HepG2 (cell line): Measurements from ENCODE around the gene BCAP29. TPM values are rescaled to one million over a fixed set of nuclear protein-coding genes. Genes with fewer than 3 reads are reported as not detected.

ENCODE experiments used
- ATAC-seq: fragments of 200-7000 bp; cut with Tn5 transposase; 3 replicates; pipeline ENCODE4 v1.9.1; 2020; ENCODE audit warnings: mild to moderate bottlenecking, moderate library complexity
- BruUV-seq: library from RNA; stranded (reverse); fragments of 400-500 nt; replicated peaks from 2 replicates; lab custom pipeline; 2021; lab: Mats Ljungman, UMichigan
- CTCF ChIA-PET: fragments of 300-600 bp; formaldehyde crosslinking; extraction: SDS; loops from one replicate; lab custom pipeline; 2021; ENCODE audit warnings: low total read pairs, inconsistent platforms, low intra/inter-chr PET ratio; lab: Yijun Ruan, JAX
- POLR2A ChIA-PET: fragments of 350-600 bp; sonication (Branson Sonifier 250); formaldehyde crosslinking; loops from one replicate; lab custom pipeline; 2020; ENCODE audit warnings: antibody characterized with exemption, inconsistent platforms; lab: Yijun Ruan, JAX
- DNase-seq: peaks from one replicate; pipeline ENCODE4 v3.0.0-alpha.2; 2015; ENCODE audit warnings: low spot score
- FAIRE-seq: peaks from 3 replicates; lab custom pipeline; 2011; peaks lifted over from hg19 to GRCh38; lab: Jason Lieb, UNC
- H2AFZ ChIP-seq: one replicate; pipeline ENCODE4 v1.6.1; 2011; ENCODE audit warnings: low read length, inconsistent platforms
- H3K27ac ChIP-seq: fragments of 300-600 bp; 3 replicates; pipeline ENCODE4 v1.8.0; 2011; ENCODE audit warnings: mixed run types, mild to moderate bottlenecking, mixed read lengths, low read length, inconsistent platforms; ENCODE audit not compliant: insufficient read depth; ENCODE audit errors: extremely low read length
- H3K27me3 ChIP-seq, 2 experiments: fragments of 200-600 bp in 1 of 2; 2 replicates in 1 of 2; 3 replicates in 1 of 2; pipeline versions ENCODE4 v1.6.0 to v1.8.0; 2011; ENCODE audit warnings: low read length in 2 of 2, mild to moderate bottlenecking in 2 of 2, moderate library complexity in 2 of 2, inconsistent platforms in 1 of 2; ENCODE audit not compliant: insufficient read depth in 2 of 2, control insufficient read depth in 1 of 2
- H3K36me3 ChIP-seq, 2 experiments: fragments of 200-600 bp in 1 of 2; replicated peaks in 1 of 2; 2 replicates in 1 of 2; 3 replicates in 1 of 2; pipeline versions ENCODE4 v1.5.1 to v1.8.0; 2011; ENCODE audit warnings: low read length in 2 of 2, inconsistent platforms in 1 of 2; ENCODE audit not compliant: insufficient read depth in 2 of 2, control insufficient read depth in 1 of 2
- H3K4me1 ChIP-seq: 2 replicates; pipeline ENCODE4 v1.5.1; 2012; ENCODE audit warnings: low read length, inconsistent platforms; ENCODE audit not compliant: insufficient read depth
- H3K4me2 ChIP-seq: 2 replicates; pipeline ENCODE4 v1.6.0; 2011; ENCODE audit warnings: low read depth, low read length, inconsistent platforms
- H3K4me3 ChIP-seq, 3 experiments: fragments of 200-600 bp in 1 of 3; sonication (generic), shearing (Covaris generic) in 1 of 3; replicated peaks in 1 of 3; 2 replicates each; pipeline ENCODE4 v1.5.1; 2011 to 2016; ENCODE audit warnings: low read length in 3 of 3, inconsistent platforms in 2 of 3, low read depth in 2 of 3, mild to moderate bottlenecking in 2 of 3, control low read depth in 1 of 3, mixed read lengths in 1 of 3; ENCODE audit not compliant: insufficient read depth in 1 of 3
- H3K79me2 ChIP-seq: one replicate; pipeline ENCODE4 v1.6.1; 2011; ENCODE audit warnings: low read length, inconsistent platforms; ENCODE audit not compliant: insufficient read depth
- H3K9ac ChIP-seq: 2 replicates; pipeline ENCODE4 v1.6.0; 2011; ENCODE audit warnings: mild to moderate bottlenecking, low read depth, low read length, inconsistent platforms; ENCODE audit not compliant: insufficient read depth
- H3K9me3 ChIP-seq: 2 replicates; pipeline ENCODE4 v1.5.1; 2012; ENCODE audit warnings: mild to moderate bottlenecking, low read length
- H4K20me1 ChIP-seq: 2 replicates; pipeline ENCODE4 v1.6.0; 2011; ENCODE audit warnings: inconsistent platforms, mild to moderate bottlenecking, low read length, moderate library complexity; ENCODE audit not compliant: insufficient read depth
- ELF1 ChIP-seq: sonication (generic); formaldehyde crosslinking; IDR thresholded peaks from 2 replicates; pipeline ENCODE4 v1.4.0; 2020; ENCODE audit warnings: missing genetic modification reagents
- FIP1L1 ChIP-seq: fragments of 200-400 bp; formaldehyde crosslinking; IDR thresholded peaks from 2 replicates; pipeline ENCODE4 v1.6.1; 2018; ENCODE audit warnings: low read depth, mild to moderate bottlenecking, low read length, moderate library complexity, borderline replicate concordance; ENCODE audit not compliant: insufficient read depth
- FOXC1 ChIP-seq: sonication (generic); formaldehyde crosslinking; IDR thresholded peaks from 2 replicates; pipeline ENCODE4 v1.8.0; 2022; ENCODE audit warnings: mild to moderate bottlenecking, missing genetic modification reagents, borderline replicate concordance
- HHEX ChIP-seq: IDR thresholded peaks from 2 replicates; pipeline ENCODE4 v1.6.1; 2016; ENCODE audit warnings: control low read depth
- NFKBIZ ChIP-seq: IDR thresholded peaks from 2 replicates; pipeline ENCODE4 v1.6.1; 2018; ENCODE audit warnings: missing genetic modification reagents, missing compliant biosample characterization
- PTBP1 ChIP-seq: fragments of 200-400 bp; formaldehyde crosslinking; IDR thresholded peaks from 2 replicates; pipeline ENCODE4 v1.6.1; 2018; ENCODE audit warnings: low read length, low read depth; ENCODE audit not compliant: poor library complexity, severe bottlenecking
- RFXAP ChIP-seq: sonication (generic); formaldehyde crosslinking; IDR thresholded peaks from 2 replicates; pipeline ENCODE4 v1.4.0; 2020; ENCODE audit warnings: missing genetic modification reagents, borderline replicate concordance
- SRSF1 ChIP-seq: fragments of 200-400 bp; formaldehyde crosslinking; optimal IDR thresholded peaks from 2 replicates; pipeline ENCODE3; 2017; ENCODE audit warnings: mild to moderate bottlenecking, low read depth, low read length, moderate library complexity
- XBP1 ChIP-seq: sonication (generic); formaldehyde crosslinking; IDR thresholded peaks from 2 replicates; pipeline ENCODE4 v1.5.0; 2020; ENCODE audit warnings: missing genetic modification reagents
- ZNF24 ChIP-seq: fragments of 450-650 bp; IDR thresholded peaks from 2 replicates; pipeline ENCODE4 v1.6.1; 2017; ENCODE audit warnings: antibody characterized with exemption, mild to moderate bottlenecking
- ZNF550 ChIP-seq: sonication (generic); formaldehyde crosslinking; IDR thresholded peaks from 2 replicates; pipeline ENCODE4 v1.4.0; 2020; ENCODE audit warnings: mild to moderate bottlenecking, missing genetic modification reagents, borderline replicate concordance
- ZNF660 ChIP-seq: sonication (generic); formaldehyde crosslinking; IDR thresholded peaks from 2 replicates; pipeline ENCODE4 v1.5.1; 2020; ENCODE audit warnings: mild to moderate bottlenecking, low read depth, missing genetic modification reagents, borderline replicate concordance
- WGBS: methylation state at CpG from one replicate; pipeline ENCODE4 v1.1.6; 2017; ENCODE audit warnings: low lambda C conversion rate; 5-methylcytosine and 5-hydroxymethylcytosine counted together
- in situ Hi-C: cut with HindIII; loops from 2 replicates; pipeline ENCODE4 v1.10.0; 2017; ENCODE audit warnings: low pct_unique_long_range_greater_than_20kb; ENCODE audit not compliant: extremely low pct_ligation_motif_present
- intact Hi-C: fragments of 100-400 bp; cut with micrococcal nuclease; formaldehyde crosslinking; loops from one replicate; pipeline ENCODE4 v1.10.0; 2022; ENCODE audit not compliant: unreplicated experiment
- polyA plus RNA-seq, 8 experiments: library from polyadenylated mRNA; depleted of rRNA in 3 of 8; stranded (reverse) in 7 of 8; unstranded in 1 of 8; fragments of >200 nt; fragmentation: Illumina TruSeq in 4 of 8; extraction: Trizol in 4 of 8; gene quantifications; 2 replicates each; pipeline versions ENCODE4 v1.2.1 to v1.2.3, GENCODE V29; 2011 to 2016; ENCODE audit warnings: low read depth in 4 of 8, missing spikeins in 1 of 8, mixed read lengths in 1 of 8; ENCODE audit not compliant: insufficient read depth in 1 of 8
- total RNA-seq, 5 experiments: library from RNA; depleted of rRNA; stranded (reverse); fragments of >200 nt; fragmentation: Illumina TruSeq; extraction: Trizol; gene quantifications; 2 replicates each; pipeline ENCODE4 v1.2.3, GENCODE V29; 2016; ENCODE audit warnings: low read depth in 1 of 5
- TF ChIP-seq, protein P1 (sequence below), 2 experiments: IDR thresholded peaks; 2 replicates each; pipeline ENCODE4 v1.6.1; 2011 to 2012; ENCODE audit warnings: low read length in 2 of 2, borderline replicate concordance in 1 of 2, low read depth in 1 of 2, mild to moderate bottlenecking in 1 of 2, moderate library complexity in 1 of 2
- TF ChIP-seq, protein P2 (sequence below): sonication (generic); formaldehyde crosslinking; IDR thresholded peaks from 2 replicates; pipeline ENCODE4 v1.4.0; 2020; ENCODE audit warnings: missing genetic modification reagents

Gene BCAP29
- total and polyA plus RNA-seq, 2 of the 13 experiments (the other 11 are each of a cell fraction or from before 2014, with no cell fraction given): 15.3 to 35.6 TPM

- H3K27ac ChIP-seq: no peak overlapping the region
- H3K27me3 ChIP-seq: no peaks in the 10 kb centered on the region
- H3K9ac ChIP-seq: no peak overlapping the region
- no peak overlapping the region for H3K4me2 ChIP-seq
- H3K9me3 ChIP-seq: no peaks in the 10 kb centered on the region
- WGBS: 99% methylated on average over 2 of the region's 2 CpGs
- intact Hi-C loops (no loop called here), in situ Hi-C loops (no loop called here)
- BruUV-seq: no TSS peak
- CTCF ChIA-PET: no interaction called here
- no peak overlapping the region for H3K4me3 ChIP-seq
- FAIRE-seq (no peak), DNase-seq (no peak), ATAC-seq (no peak)
- H2AFZ ChIP-seq: no peak overlapping the region
- POLR2A ChIA-PET: no interaction called here
- TF ChIP-seq HHEX (no peak), SRSF1 (no peak), FIP1L1 (no peak), ELF1 (CRISPR knock-in tag) (no peak)
- peaks cover 11% of the 10 kb centered on the region; the same call in 1 of the 2 replicates for H3K4me1 ChIP-seq
- no peaks in the 10 kb centered on the region; a peak in 2 of 5 replicates for H3K36me3 ChIP-seq
- no peaks in the 10 kb centered on the region for H3K79me2 ChIP-seq
- no peaks in the 10 kb centered on the region for H4K20me1 ChIP-seq
Measured at GRCh38 chr7:107600816-107601215, 20.8 kb downstream of the BCAP29 start.

DNA sequence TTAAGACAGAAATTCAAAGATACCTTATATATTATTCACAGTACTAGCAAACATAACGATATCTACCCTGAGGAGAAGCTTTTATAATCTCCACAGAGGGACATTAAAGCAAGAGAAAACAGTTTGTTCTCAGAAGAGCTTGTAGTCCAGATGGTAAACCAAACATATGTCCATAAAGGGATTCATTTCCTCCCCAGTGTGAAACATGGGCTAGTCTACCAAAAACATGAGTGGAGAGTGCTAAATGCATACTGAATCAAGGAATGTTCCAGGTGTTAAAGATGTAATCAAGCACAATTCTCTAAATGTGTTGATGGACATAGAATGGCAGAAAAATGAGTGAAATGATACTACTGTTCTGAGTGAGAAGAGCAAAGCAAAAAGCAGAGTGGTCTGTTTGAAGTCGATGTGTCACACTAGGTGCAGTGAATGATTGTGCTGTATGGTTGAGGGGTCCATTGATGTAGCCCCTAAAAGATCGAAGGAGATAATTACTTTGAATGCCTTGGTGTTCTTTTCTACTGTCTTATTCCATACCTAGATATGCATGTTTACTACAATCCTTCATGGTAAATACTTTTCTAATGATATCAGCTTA is 25.3 kb downstream of the BCAP29 start:
- Histone ChIP-seq H3K4me2 (no peak overlapping the region), H3K4me3 (no peak overlapping the region), H3K36me3 (no peaks in the 10 kb centered on the region; a peak in 1 of 5 replicates), H2AFZ (no peak overlapping the region), H3K79me2 (no peaks in the 10 kb centered on the region), H3K27ac (no peak overlapping the region), H4K20me1 (no peaks in the 10 kb centered on the region), H3K9ac (no peak overlapping the region), H3K9me3 (no peaks in the 10 kb centered on the region), H3K4me1 (peaks cover 11% of the 10 kb centered on the region; the same call in 1 of the 2 replicates), H3K27me3 (no peaks in the 10 kb centered on the region)
- FAIRE-seq (no peak), DNase-seq (no peak), ATAC-seq (no peak)
- 100% methylated on average over 3 of the region's 3 CpGs for WGBS
- BruUV-seq: no TSS peak
- intact Hi-C loops (no loop called here), in situ Hi-C loops (no loop called here)
- CTCF ChIA-PET: no interaction called here
- POLR2A ChIA-PET: no interaction called here
- TF ChIP-seq RFXAP (no peak), PTBP1 (no peak), XBP1 (no peak), ZNF550 (CRISPR knock-in tag) (no peak), SRSF1 (no peak), ZNF24 (no peak), ZNF660 (CRISPR knock-in tag) (no peak), NFKBIZ (no peak), FOXC1 (CRISPR knock-in tag) (no peak)
- TF ChIP-seq, protein P1, sequence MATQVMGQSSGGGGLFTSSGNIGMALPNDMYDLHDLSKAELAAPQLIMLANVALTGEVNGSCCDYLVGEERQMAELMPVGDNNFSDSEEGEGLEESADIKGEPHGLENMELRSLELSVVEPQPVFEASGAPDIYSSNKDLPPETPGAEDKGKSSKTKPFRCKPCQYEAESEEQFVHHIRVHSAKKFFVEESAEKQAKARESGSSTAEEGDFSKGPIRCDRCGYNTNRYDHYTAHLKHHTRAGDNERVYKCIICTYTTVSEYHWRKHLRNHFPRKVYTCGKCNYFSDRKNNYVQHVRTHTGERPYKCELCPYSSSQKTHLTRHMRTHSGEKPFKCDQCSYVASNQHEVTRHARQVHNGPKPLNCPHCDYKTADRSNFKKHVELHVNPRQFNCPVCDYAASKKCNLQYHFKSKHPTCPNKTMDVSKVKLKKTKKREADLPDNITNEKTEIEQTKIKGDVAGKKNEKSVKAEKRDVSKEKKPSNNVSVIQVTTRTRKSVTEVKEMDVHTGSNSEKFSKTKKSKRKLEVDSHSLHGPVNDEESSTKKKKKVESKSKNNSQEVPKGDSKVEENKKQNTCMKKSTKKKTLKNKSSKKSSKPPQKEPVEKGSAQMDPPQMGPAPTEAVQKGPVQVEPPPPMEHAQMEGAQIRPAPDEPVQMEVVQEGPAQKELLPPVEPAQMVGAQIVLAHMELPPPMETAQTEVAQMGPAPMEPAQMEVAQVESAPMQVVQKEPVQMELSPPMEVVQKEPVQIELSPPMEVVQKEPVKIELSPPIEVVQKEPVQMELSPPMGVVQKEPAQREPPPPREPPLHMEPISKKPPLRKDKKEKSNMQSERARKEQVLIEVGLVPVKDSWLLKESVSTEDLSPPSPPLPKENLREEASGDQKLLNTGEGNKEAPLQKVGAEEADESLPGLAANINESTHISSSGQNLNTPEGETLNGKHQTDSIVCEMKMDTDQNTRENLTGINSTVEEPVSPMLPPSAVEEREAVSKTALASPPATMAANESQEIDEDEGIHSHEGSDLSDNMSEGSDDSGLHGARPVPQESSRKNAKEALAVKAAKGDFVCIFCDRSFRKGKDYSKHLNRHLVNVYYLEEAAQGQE (IDR thresholded peaks at IDR 0.05; ENCODE audit: borderline replicate concordance in 1 of 2, low read depth in 1 of 2, low read length in 2 of 2): no peak
- TF ChIP-seq, protein P2, sequence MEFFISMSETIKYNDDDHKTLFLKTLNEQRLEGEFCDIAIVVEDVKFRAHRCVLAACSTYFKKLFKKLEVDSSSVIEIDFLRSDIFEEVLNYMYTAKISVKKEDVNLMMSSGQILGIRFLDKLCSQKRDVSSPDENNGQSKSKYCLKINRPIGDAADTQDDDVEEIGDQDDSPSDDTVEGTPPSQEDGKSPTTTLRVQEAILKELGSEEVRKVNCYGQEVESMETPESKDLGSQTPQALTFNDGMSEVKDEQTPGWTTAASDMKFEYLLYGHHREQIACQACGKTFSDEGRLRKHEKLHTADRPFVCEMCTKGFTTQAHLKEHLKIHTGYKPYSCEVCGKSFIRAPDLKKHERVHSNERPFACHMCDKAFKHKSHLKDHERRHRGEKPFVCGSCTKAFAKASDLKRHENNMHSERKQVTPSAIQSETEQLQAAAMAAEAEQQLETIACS: no peak
